HG02852 (cell line): ENCODE results near the gene TXNL4A.
"Not testable (repeated sequence)": the region's sequence is repeated elsewhere in the genome, so short reads cannot be mapped to it uniquely, and the experiment has no call there.

Source experiments
- ATAC-seq: cut with Tn5 transposase; IDR thresholded peaks from one replicate; pipeline ENCODE4 v1.9.1; 2021; ENCODE audit warnings: mild to moderate bottlenecking, moderate library complexity; ENCODE audit not compliant: unreplicated experiment

The TXNL4A gene

DNA sequence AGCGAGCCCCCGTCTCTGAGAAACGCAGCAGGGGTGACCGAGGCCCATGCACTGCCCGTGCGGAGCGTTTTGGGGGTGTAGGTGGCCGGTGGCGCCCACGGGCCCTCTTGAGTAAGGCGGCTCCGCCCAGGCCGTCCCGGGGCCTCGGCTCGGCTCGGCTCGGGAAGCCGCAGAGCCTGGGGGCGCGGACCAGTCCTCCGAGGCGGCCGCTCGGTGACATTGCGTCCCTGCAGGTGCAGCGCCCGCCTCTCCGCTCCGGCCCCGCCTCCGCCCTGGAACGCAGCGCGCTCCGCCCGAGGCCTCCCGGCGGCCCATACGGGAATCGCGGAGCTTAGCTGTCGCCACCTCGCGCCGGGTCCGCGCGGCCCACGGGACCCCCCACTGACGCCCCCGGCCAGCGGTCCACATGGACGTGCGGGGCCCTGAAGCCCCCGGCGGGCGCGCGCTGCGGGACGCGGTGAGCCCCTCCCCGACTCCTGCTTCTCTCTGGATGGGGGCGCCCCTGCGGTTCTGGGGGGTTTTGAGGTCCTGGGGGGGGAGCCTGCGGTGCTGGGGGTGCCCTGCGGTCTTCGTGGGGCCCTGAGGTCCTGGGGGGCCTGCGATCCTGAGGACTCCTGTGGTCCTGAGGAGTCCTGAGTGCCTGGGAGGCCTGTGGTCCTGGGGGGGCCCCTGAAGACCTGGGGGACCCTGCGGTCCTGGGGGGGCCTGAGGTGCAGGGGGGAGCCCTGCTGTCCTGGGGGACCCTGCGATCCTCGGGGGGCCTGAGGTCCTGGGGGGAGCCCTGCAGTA is 23.8 kb downstream of the TXNL4A start, which contains the start of gene HSBP1L1:
TSS of gene HSBP1L1 (plus strand) at position 314 of the 789 bp plus-strand sequence. CDS start at position 407, 93 bp downstream.
- peak; percentile 54 for ATAC-seq

DNA sequence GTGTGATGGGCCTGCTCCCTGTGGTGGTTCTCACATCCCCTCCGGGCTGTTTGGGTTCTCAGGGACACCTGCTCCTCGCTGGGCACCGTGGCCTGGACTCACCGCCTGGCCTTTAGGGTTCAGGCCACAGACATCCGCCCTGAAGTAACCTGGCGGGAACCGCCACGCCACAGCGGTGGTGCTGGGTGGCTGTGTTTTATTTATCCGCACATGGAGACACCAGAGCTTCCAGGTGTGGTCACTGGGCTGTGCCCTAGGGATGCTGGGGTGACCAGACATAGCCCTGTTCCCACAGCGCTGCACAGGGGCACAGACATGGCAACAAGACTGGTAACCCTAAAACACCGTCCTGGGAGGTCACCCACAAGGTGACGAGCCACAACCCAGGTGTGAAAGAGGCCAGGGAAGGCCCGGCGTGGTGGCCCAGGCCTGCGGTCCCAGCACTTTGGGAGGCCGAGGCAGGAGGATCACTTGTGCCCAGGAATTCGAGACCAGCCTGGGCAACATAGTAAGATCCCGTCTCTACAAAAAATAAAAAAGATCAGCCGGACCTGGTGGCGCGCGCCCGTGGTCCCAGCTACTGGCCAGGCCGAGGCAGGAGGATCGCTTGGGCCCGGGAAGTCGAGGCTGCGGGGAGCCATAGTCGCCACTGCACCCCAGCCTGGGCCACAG is 24.6 kb downstream of the TXNL4A start:
- no peak for ATAC-seq

DNA sequence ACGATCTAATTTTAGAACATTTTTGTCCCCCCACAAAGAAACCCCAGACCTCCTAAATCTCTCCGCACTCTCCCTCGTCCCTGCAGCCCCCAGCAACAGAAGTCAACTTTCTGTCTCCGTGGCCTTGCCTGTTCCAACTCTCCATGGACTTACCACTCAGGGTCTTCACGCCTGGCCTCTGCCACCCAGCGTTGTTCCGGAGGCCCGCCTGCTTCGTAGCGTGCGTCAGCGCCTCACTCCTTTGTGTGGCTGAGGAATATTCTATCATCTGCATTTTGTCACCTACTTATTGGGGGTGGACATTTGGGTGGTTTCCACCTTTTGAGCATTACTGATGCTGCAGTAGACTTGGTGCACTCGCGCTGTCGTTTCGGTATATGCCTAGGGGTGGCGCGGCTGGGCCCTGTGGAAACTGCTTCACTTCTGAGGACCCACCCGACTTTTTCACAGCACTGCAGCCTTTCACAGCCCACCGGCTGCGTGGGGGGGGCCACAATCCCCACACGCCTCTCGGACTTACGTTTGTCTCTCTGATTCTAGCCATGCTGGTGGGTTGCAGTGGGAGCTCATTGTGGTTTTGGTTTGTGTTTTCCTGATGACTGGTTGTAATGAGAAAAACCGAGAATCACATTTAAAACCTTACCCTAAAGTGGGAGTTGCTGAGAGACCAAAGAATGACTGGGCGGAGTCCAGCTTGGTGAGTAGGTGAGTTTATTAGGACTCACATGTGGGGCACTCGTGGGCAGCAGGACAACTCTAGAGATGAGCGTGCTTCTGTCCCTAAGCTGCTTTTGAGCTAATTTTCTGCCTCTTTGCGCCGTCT is 25.3 kb downstream of the TXNL4A start:
- peak; percentile 61 for ATAC-seq

DNA sequence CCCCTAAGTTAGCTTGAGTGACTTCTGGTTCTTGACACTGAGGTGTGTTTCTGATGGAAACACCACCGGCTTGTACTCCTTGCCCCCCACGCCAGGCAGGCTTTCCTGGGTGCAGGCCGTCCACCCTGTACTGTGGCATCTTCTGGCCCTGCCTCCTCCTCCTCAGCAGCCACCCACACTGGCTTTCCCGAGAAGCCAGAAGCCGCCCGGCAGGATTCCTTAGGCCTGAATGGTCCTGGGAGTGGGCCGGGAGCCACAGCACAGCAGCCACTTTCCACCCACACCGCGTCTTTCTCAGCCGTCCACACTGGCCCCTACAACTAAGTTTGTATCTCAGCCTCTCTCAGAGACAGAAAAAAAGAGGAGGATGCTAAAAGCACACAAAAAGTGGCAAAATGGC is 26.1 kb downstream of the TXNL4A start:
- ATAC-seq = no peak

DNA sequence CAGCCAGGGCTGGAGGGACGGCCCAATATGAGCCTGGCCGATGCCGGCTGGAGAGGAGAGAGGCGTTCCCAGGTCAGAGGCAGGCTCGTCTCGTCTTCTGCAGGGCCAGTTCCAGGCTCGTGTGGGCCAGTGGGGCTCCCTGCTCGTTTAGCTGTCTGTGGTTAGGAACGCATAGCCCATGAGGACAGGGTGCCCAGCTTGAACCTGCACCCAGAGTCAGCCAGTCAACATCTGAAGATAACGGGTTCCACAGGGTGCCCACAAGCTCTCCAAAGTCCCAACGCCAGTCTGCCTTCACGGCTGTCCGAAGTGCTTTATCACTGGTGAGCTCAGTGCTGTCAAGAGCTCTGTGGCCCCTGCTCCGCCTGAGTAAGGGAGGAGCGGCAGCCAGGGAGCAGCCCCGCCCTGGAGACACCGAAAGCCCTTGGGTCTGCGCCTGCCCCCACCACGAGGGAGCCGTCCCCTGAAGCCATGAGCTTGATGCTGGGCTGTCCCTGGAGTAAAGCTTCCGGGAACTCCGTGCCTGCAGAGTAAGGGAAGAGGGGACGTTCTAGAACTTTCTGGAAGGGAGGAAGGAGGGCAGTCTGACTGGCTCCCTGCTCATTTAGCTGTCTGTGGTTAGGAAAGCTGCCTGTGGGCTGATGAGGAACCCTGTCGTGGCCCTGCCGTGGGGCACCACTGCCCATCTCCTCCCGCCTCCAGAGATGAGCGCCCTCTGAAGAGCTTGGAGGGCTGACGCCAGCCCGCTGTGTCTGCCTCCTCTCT is 26.7 kb downstream of the TXNL4A start:
- no peak for ATAC-seq

DNA sequence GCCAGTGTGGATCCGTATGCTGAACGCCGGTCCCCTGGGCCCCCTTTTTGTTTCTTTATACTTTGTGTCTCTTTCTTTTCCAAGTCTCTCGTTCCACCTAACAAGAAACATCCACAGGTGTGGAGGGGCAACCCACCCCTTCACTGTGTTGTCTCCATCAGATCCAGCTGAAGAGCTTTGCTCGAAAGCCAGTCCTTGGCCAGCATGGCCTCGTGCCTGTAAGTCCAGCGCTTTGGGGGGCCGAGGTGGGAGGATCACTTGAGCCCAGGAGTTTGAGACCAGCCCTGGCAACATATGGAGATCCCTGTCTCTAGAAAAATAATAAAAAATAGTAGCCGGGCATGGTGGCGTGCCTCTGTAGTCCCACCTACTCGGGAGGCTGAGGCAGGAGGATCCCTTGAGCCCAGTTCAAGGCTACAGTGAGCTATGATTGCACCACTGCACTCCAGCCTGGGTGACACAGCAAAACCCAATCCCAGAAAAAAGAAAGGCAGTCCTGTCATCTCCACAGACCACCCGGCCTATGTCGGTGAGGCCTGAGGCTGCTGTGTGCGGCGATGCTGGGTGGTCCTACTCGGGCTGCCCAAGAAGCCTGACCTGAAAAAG is 27.3 kb downstream of the TXNL4A start:
- no peak for ATAC-seq

DNA sequence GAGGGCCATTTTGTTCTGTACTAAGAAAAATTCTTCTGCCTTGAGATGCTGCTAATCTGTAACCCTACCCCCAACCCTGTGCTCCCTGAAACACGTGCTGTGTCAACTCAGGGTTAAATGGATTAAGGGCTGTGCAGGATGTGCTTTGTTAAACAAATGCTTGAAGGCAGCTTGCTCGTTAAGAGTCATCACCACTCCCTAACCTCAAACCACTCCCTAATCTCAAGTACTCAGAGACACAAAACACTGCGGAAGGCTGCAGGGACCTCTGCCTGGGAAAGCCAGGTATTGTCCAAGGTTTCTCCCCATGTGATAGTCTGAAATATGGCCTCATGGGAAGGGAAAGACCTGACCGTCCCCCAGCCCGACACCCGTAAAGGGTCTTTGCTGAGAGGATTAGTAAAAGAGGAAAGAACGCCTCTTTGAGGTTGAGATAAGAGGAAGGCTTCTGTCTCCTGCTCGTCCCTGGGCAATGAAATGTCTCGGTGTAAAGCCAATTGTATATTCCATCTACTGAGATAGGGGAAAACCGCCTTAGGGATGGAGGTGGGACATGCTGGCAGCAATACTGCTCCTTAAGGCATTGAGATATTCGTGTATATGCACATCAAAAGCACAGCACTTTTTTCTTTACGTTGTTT is 28.1 kb downstream of the TXNL4A start:
- ATAC-seq = not testable (repeated sequence)

DNA sequence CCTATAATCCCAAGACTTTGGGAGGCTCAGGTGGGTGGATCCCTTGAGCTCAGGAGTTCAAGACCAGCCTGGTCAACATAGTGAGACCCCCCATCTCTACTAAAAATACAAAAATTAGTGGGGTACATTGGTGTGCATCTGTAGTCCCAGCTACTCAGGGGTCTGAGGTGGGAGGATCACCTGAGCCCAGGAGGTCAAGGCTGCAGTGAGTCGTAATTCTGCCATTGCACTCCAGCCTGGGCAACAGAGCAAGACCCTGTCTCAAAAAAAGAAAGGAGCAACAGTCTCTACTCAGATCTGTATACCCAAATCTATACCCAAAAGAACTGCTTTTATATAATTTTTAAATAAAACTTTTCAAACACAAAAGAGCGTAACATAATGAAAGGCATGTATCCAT is 29.4 kb downstream of the TXNL4A start:
- ATAC-seq = no peak

DNA sequence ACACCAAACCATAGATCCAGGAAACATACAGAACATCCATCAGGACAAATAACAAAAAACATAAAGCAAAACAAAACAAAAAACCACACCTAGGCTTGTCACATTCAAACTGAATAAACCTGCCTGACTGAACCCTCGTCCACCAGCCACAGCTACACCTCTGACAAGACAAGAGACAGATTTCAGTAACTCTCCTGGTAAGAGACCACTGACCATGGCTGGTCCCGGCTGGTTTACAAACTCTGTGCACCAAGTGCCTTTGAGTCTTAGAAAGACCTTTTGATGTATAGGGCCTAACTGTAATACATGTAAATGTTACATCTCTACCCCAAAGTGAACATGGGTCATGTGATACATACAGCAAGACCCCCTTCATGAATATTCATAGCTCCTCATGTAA is 32.1 kb downstream of the TXNL4A start:
- no peak for ATAC-seq

DNA sequence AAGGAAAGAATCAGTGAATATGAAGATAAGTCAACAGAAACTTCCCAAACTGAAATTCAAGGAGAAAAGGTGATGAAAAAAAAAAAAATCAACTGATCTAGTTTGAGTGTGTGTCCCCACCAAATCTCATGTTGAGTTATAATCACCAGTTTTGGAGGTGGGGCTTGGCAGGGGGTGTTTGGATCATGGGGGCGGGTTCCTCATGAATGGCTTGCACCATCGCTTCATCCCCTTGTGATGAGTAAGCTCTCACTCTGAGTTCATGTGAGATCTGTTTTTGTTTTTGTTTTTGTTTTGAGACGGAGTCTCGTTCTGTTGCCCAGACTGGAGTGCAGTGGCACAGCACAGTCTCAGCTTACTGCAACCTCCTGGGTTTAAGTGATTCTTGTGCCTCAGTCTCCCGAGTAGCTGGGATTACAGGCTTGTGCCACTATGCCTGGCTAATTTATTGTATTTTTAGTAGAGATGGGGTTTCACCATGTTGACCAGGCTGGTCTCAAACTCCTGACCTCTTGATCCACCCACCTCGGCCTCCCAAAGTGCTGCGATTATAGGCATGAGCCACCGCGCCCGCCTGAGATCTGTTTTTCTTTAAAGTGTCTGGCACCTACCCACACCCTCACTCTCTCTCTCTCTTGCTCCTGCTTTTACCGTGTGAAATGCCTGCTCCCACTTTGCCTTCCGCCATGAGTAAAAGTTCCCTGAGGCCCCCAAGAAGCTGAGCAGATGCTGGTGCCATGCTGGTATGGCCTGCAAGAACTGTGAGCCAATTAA is 32.9 kb downstream of the TXNL4A start:
- no peak for ATAC-seq

DNA sequence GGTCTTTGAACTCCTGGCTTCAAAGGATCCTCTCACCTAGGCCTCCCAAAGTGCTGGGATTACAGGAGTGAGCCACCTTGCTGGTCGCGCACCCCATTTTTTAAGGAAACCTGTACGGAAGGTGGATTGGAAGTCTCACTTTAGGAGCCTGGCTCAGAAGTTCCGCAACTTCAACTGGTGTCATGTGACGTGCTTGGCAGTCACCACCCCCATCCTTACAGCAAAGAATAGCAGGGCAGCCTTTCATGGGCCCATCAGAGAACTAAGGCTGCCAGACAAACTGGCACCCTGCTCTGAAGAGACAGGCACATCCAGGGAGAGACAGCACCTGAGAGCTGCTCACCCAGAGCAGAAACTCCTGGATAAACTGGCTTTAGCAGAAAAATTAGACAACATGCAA is 33.6 kb downstream of the TXNL4A start:
- ATAC-seq = no peak

DNA sequence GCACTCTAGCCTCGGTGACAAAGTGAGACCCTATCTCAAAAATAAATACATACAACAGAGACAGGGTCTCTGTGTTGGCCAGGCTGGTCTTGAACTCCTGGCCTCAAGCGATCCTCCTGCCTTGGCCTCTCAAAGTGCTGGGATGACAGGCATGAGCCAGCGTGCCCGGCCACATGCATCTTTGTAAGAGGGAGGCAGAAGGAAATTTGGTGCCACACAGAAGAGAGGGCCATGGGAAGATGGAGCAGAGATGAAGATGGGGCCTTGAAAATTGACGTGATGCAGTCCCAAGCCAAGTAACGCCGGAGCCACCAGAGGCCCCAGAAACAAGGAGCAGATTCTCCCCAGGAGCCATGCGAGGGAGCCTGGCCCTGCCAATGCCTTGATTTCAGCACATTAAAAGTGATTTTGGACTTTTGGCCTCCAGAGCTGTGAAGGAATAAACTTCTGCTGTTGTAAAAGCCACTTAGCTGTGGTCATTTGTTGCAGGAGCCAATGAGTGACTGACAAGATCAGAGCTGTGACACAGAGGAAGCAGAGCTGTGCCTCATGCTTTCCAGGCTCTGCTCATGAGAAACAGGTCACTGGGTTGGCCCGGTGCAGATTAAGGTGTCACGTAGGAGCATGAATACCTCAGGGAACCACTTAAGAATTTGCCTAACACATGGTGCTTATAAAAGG is 34.3 kb downstream of the TXNL4A start:
- no peak for ATAC-seq

DNA sequence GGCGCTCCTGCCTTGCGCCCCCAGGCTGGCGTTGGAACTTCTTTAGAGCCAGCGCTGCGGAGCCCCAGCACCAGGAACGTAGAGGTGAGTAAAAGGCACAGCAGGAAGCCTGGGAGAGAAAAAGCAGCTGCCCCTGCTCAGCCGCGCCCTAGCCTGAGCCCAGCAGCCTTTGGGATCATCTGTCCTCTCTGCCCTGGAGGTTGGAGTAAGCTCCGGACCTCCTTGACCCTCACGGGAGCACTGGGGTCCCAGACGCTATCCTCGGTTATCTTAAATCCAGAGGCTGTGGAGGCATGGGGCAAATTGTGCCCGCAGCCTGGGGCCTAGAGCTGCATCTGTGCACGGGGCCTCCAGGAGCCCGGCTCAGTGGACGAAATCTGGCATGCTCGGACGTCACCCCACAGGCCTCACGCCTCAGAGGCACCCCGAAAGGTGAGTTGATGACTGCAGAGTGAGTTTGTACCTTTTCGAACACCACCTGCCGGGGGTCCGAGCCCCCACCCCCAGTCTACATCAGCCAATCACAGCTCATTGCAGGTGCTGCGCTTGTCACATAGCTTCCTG is 35.3 kb downstream of the TXNL4A start:
- ATAC-seq = no peak

DNA sequence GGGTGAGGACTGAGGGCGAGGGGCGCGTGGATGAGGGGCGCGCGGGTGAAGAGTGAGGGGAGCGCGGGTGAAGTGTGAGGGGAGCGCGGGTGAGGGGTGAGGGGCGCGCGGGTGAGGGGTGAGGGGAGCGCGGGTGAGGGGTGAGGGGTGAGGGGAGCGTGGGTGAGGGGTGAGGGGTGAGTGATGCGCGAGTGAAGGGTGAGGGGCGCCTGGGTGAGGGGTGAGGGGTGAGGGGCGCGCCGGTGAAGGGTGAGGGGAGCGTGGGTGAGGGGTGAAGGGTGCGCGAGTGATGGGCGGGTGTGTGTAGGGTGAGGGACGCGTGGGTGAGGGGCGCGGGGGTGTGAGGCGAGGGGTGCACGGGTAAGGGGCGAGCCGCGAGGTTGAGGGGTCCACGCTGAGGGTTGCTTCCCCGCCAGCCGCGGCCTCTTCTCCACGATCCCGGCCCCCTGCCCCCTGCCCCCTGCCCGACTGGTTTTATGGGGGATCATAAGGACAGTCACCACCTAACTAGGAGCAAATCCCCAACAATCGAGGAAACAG is 35.8 kb downstream of the TXNL4A start:
- ATAC-seq = no peak

DNA sequence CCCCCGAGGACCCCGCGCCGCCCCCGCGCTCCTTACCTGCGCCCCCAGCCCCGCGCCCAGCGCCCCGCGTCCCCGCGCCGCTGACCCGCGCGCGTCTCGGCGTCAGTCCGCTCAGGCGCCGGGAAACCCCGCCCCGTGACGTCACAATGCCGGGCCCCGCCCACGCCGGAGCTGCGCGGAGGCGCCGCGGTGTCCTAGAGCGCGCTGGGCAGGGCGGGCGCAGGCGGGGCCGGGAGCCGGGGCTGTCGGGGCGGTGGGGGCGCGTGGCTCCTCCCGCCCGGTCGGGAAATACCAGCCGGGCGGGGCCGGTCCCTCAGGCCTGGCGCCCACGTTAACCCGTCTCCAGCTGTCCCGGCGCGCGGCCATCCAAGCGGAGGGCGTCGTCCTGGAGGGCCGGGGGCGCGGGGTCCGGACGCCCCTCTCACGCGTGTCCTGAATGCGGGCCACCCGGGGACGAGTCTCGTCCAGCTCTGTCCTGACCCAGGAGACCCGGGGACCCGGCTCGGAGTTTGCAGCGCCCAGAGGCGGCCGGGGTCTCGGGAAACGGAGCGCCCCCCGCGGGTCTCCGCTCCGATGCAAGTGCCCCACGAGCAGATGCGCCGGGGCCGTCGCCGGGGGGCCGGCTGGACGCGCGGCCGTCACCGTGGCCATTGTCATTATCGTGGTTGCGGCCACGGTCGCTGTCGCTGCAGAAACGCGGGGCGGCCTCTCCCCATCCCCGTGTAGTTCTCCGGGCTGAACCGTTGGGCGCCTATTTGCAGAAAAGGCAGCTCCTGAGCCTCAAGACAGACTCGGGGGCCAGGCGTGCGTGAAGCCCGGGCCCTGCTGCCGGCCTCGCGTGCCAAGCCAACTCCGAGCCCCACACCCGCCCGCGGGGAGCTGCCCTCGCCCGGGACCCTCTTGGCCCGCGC is 36.6 kb downstream of the TXNL4A start, which contains the start of gene SLC66A2:
TSS of gene SLC66A2 (minus strand) at position 109 of the 911 bp plus-strand sequence. CDS start 727 bp downstream, outside the sequence.
- ATAC-seq = peak; percentile 77

DNA sequence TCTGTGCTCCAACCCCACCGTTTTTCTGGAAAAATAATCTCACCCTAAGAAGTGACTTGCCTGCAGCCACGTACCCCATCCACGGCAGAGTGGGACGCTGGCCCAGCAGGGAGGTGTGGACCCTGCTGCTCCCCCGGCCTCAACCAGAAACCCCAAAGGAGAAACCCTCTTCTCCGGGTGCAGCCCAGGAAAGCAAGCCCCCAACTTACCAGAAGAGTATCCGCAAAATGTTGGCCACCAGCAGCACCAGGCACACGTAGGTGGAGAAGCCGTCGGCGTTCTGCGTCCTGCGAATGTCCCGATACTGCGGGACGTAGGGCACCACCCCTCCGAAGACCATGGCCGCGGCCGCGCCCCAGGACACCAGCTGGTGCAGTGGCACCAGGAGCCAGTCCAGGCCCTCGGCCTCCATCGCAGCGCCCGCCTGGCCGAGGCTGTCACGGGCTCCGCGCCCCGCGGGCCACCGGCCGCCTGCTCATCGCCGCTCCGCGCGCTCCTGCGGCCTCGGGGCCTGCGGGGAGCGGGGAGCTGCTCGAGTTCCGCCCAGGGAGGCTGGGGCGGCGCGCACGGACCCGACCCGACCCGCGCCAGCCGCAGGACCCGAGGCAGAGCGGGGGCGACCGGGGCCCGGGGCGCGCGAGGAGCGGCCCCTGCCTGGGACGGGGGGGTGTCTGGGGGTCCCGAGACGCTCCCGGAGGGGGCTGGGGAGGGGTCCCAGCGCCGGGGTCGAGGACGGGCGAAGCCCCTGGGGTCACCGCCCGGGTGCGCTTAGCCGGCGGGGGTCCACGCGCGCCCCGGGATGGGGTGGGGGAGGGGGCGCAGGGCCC is 37.6 kb downstream of the TXNL4A start:
- peak; percentile 31 for ATAC-seq
